ENCODE results near the gene ZBTB25. TPM values are rescaled to one million over a fixed set of nuclear protein-coding genes. Genes with fewer than 3 reads are reported as not detected.

The ZBTB25 gene
- total and polyA plus RNA-seq, 3 donors from 2014 or later, result 13.3 to 21.3 (median 20.6) TPM

GRCh38 chr14:64475585-64476273 lies 27.9 kb downstream of the ZBTB25 start:
- Histone ChIP-seq H3K9me3 (no peaks in the 10 kb centered on the region), H3K27ac (no peak overlapping the region), H3K36me3 (ENCODE audit: low read depth, missing control alignments) (no peaks in the 10 kb centered on the region), H3K4me1 (no peaks in the 10 kb centered on the region), H3K4me3 (no peak overlapping the region), H3K27me3 (no peaks in the 10 kb centered on the region)
- no peak for TF ChIP-seq POLR2A (IDR thresholded peaks at IDR 0.05)
- TF ChIP-seq, protein P1, sequence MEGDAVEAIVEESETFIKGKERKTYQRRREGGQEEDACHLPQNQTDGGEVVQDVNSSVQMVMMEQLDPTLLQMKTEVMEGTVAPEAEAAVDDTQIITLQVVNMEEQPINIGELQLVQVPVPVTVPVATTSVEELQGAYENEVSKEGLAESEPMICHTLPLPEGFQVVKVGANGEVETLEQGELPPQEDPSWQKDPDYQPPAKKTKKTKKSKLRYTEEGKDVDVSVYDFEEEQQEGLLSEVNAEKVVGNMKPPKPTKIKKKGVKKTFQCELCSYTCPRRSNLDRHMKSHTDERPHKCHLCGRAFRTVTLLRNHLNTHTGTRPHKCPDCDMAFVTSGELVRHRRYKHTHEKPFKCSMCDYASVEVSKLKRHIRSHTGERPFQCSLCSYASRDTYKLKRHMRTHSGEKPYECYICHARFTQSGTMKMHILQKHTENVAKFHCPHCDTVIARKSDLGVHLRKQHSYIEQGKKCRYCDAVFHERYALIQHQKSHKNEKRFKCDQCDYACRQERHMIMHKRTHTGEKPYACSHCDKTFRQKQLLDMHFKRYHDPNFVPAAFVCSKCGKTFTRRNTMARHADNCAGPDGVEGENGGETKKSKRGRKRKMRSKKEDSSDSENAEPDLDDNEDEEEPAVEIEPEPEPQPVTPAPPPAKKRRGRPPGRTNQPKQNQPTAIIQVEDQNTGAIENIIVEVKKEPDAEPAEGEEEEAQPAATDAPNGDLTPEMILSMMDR (IDR thresholded peaks at IDR 0.05), result no peak
- DNase-seq, result no peak
- intact Hi-C loops (cut with DNase I; ENCODE audit: low total_unique reads), result loop anchor here (10.0 kb wide), 1 partner anchor 131 kb away; no protein-coding TSS in a partner anchor
- WGBS, 2 donors, result 62 to 70% methylated on average over 8 of the region's 8 CpGs

- DNase-seq, result no peak
- H3K36me3 ChIP-seq (ENCODE audit: low read depth, missing control alignments), result no peaks in the 10 kb centered on the region
- H3K27me3 ChIP-seq, result no peaks in the 10 kb centered on the region
- H3K9me3 ChIP-seq, result no peaks in the 10 kb centered on the region
- TF ChIP-seq POLR2A (IDR thresholded peaks at IDR 0.05), result no peak
- TF ChIP-seq, protein P1 (IDR thresholded peaks at IDR 0.05), result no peak
- no peak overlapping the region for H3K27ac ChIP-seq
- no peaks in the 10 kb centered on the region for H3K4me1 ChIP-seq
- no peak overlapping the region for H3K4me3 ChIP-seq
- intact Hi-C loops (cut with DNase I; ENCODE audit: low total_unique reads), result loop anchor here (10.0 kb wide), 1 partner anchor 130 kb away; no protein-coding TSS in a partner anchor
- 66 to 79% methylated on average over 4 of the region's 4 CpGs for WGBS, 2 donors
Observed at GRCh38 chr14:64474698-64475097, 28.9 kb downstream of the ZBTB25 start.

DNA sequence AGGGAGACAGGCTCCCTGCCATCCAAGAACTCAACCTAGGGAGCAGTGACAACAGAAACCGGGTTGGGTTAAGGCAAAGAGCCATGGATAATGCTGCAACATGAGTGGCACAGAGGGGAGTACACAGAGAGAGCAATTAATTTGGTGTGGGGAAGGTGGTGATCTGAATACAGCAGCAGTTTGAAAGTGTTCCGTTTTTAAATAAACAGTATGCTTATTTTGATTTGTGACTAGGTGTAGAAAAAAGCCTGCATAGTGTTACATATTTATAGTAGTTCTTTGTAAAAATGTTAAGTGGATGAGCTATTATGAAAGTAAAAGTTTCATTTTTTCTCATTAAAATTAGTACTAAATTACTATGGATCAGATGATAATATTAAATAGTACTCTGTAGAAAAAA lies 29.6 kb downstream of the ZBTB25 start:
- 90% methylated on average over 2 of the region's 2 CpGs for WGBS, 2 donors
- TF ChIP-seq, protein P1 (IDR thresholded peaks at IDR 0.05), result no peak
- no peak for TF ChIP-seq POLR2A (IDR thresholded peaks at IDR 0.05)
- Histone ChIP-seq H3K4me1 (no peaks in the 10 kb centered on the region), H3K9me3 (no peaks in the 10 kb centered on the region), H3K36me3 (ENCODE audit: low read depth, missing control alignments) (no peaks in the 10 kb centered on the region), H3K4me3 (no peak overlapping the region), H3K27me3 (no peaks in the 10 kb centered on the region), H3K27ac (no peak overlapping the region)
- intact Hi-C loops (cut with DNase I; ENCODE audit: low total_unique reads), result loop anchor here (10.0 kb wide), 1 partner anchor 129 kb away; no protein-coding TSS in a partner anchor
- no peak for DNase-seq

DNA sequence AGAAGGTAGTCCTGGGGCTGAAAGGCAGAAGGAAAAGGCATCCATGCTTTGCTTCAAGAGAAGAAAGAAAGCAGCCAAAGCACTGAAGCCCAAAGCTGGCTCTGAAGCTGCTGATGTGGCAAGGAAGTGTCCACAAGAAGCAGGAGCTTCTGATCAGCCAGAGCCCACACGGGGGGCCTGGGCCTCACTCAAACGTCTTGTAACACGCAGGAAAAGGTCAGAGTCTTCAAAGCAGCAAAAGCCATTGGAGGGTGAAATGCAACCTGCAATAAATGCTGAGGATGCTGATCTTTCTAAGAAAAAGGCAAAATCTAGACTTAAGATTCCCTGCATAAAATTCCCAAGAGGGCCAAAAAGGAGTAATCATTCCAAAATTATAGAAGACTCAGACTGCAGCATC lies 35.2 kb downstream of the ZBTB25 start:
- TF ChIP-seq, protein P1 (IDR thresholded peaks at IDR 0.05), result no peak
- Histone ChIP-seq H3K4me1 (no peaks in the 10 kb centered on the region), H3K27me3 (no peaks in the 10 kb centered on the region), H3K4me3 (no peak overlapping the region), H3K36me3 (ENCODE audit: low read depth, missing control alignments) (no peaks in the 10 kb centered on the region), H3K27ac (no peak overlapping the region), H3K9me3 (no peaks in the 10 kb centered on the region)
- 59 to 71% methylated on average over 3 of the region's 3 CpGs for WGBS, 2 donors
- intact Hi-C loops (cut with DNase I; ENCODE audit: low total_unique reads), result no loop called here
- DNase-seq, result no peak

DNA sequence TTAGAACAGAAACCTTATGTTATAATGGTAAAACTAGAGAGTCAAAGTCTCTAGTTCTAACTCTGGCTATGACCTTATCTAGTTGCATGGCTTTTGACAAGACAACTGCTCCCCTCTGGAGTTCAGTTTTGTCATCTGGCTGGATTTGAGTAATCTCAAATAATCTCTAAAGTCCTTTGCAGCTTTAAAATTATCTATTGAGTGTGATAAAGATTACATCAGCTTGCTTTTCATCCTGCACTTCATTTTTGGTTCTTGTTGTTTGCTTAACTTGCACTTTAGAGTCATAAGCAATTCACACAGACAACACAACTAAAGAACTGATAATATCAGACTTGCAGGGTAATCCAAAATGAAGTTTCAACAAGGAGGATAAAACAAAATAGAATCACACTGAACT lies 36.1 kb downstream of the ZBTB25 start:
- DNase-seq, result no peak
- no peaks in the 10 kb centered on the region for H3K27me3 ChIP-seq
- no peak overlapping the region for H3K27ac ChIP-seq
- no peaks in the 10 kb centered on the region for H3K4me1 ChIP-seq
- no peaks in the 10 kb centered on the region for H3K36me3 ChIP-seq (ENCODE audit: low read depth, missing control alignments)
- no peak for TF ChIP-seq POLR2A (IDR thresholded peaks at IDR 0.05)
- TF ChIP-seq, protein P1 (IDR thresholded peaks at IDR 0.05), result no peak
- no peak overlapping the region for H3K4me3 ChIP-seq
- intact Hi-C loops (cut with DNase I; ENCODE audit: low total_unique reads), result no loop called here
- no peaks in the 10 kb centered on the region for H3K9me3 ChIP-seq
